NOMO-1 (cell line): ENCODE results near the gene FIBCD1.

ENCODE experiments used
- DNase-seq, 2 experiments: peaks; one replicate each; lab custom pipeline; 2025; ENCODE audit not compliant: unreplicated experiment in 2 of 2; lab: John Stamatoyannopoulos, UW

The FIBCD1 gene

GRCh38 chr9:130862747-130863146 lies 76.3 kb downstream of the FIBCD1 start:
- no peak for DNase-seq

- DNase-seq: no peak
These were observed 76.8 kb downstream of the FIBCD1 start for GRCh38 chr9:130862217-130862616.

GRCh38 chr9:130861372-130862180 lies 77.5 kb downstream of the FIBCD1 start:
- DNase-seq: no peak

- DNase-seq: no peak
These were observed 78.4 kb downstream of the FIBCD1 start for GRCh38 chr9:130860458-130861316.

- no peak for DNase-seq
These were observed 80.0 kb downstream of the FIBCD1 start for GRCh38 chr9:130858739-130859705.

GRCh38 chr9:130857864-130858738 lies 80.9 kb downstream of the FIBCD1 start:
- DNase-seq: no peak

GRCh38 chr9:130856474-130856873 lies 82.6 kb downstream of the FIBCD1 start:
- DNase-seq: no peak

- DNase-seq: no peak
These were observed 84.2 kb downstream of the FIBCD1 start for GRCh38 chr9:130854835-130855234.

- DNase-seq: no peak
These were observed 85.0 kb downstream of the FIBCD1 start for GRCh38 chr9:130854092-130854491.

- DNase-seq: no peak
These were observed 86.2 kb downstream of the FIBCD1 start for GRCh38 chr9:130852801-130853200.
